ENCODE data around the gene MSRB1.
A peak's percentile ranks its signal among the peaks of the same experiment; 100 is the strongest.

Gene MSRB1

GRCh38 chr16:1942810-1943726, at the start of gene MSRB1:
TSS of gene MSRB1 (minus strand) at chr16:1943199. CDS start at chr16:1943156, 43 bp downstream.
- DNase-seq: peak; percentile 100

- DNase-seq: peak; percentile 99
Measured at GRCh38 chr16:1991948-1992703, 49.1 kb upstream of the MSRB1 start.

GRCh38 chr16:1991588-1991947, 48.6 kb upstream of the MSRB1 start:
- no peak for DNase-seq

- peak; percentile 70 for DNase-seq
Measured at GRCh38 chr16:1991135-1991551, 48.1 kb upstream of the MSRB1 start.

- DNase-seq: peak; percentile 59
Measured at GRCh38 chr16:1990351-1991134, 47.5 kb upstream of the MSRB1 start.

GRCh38 chr16:1990101-1990350, 47.0 kb upstream of the MSRB1 start:
- DNase-seq: no peak

- DNase-seq: no peak
Measured at GRCh38 chr16:1989209-1990100, 46.5 kb upstream of the MSRB1 start, which contains the start of gene SYNGR3. TSS of gene SYNGR3 (plus strand) at chr16:1989970. CDS start at chr16:1990103, 133 bp downstream.

- no peak for DNase-seq
Measured at GRCh38 chr16:1987198-1987597, 44.2 kb upstream of the MSRB1 start.

GRCh38 chr16:1985466-1986150, 42.6 kb upstream of the MSRB1 start:
- DNase-seq: no peak

GRCh38 chr16:1984347-1985225, 41.6 kb upstream of the MSRB1 start:
- DNase-seq: peak; percentile 49

- DNase-seq: peak; percentile 79
Measured at GRCh38 chr16:1983544-1984346, 40.7 kb upstream of the MSRB1 start, which contains the start of gene GFER. TSS of gene GFER (plus strand) at chr16:1984193. CDS start at chr16:1984219, 26 bp downstream.

- no peak for DNase-seq
Measured at GRCh38 chr16:1982991-1983543, 40.1 kb upstream of the MSRB1 start.

GRCh38 chr16:1982013-1982433, 39.0 kb upstream of the MSRB1 start:
- DNase-seq: no peak

GRCh38 chr16:1981398-1981836, 38.4 kb upstream of the MSRB1 start, which contains the start of gene NOXO1:
TSS of gene NOXO1 (minus strand) at chr16:1981469. CDS start at chr16:1981179, 290 bp downstream.
- no peak for DNase-seq

- DNase-seq: no peak
Measured at GRCh38 chr16:1980770-1981087, 37.7 kb upstream of the MSRB1 start.

- no peak for DNase-seq
Measured at GRCh38 chr16:1980030-1980769, 37.2 kb upstream of the MSRB1 start.

GRCh38 chr16:1979271-1980029, 36.5 kb upstream of the MSRB1 start:
- peak; percentile 54 for DNase-seq

All from CD4-positive, alpha-beta T cell treated with Interleukin-6 for 4 hours (primary cell).